Fibroblast of the aortic adventitia (primary cell): ENCODE measurements around the gene DIPK1A. TPM values are rescaled to one million over a fixed set of nuclear protein-coding genes. Genes with fewer than 3 reads are reported as not detected.

Experiments used
- DNase-seq: peaks from one replicate; pipeline ENCODE4 v3.0.0-alpha.2; 2010; ENCODE audit warnings: low read depth
- H3K4me3 ChIP-seq: 2 replicates; pipeline ENCODE4 v1.5.1; 2011; ENCODE audit warnings: low read depth, mild to moderate bottlenecking, control low read depth, low read length, moderate library complexity
- total RNA-seq: library from RNA; depleted of rRNA; stranded (reverse); fragments of >200 nt; gene quantifications from 2 replicates; pipeline ENCODE4 v1.2.3, GENCODE V29; 2012; ENCODE audit warnings: low replicate concordance
- TF ChIP-seq, protein P1 (sequence below): IDR thresholded peaks from 2 replicates; pipeline ENCODE4 v1.5.1; 2011; ENCODE audit warnings: mild to moderate bottlenecking, low read length, control low read depth, inconsistent platforms; ENCODE audit not compliant: insufficient read depth

Gene DIPK1A
- total RNA-seq, 1 donor: 17.1 TPM

DNA sequence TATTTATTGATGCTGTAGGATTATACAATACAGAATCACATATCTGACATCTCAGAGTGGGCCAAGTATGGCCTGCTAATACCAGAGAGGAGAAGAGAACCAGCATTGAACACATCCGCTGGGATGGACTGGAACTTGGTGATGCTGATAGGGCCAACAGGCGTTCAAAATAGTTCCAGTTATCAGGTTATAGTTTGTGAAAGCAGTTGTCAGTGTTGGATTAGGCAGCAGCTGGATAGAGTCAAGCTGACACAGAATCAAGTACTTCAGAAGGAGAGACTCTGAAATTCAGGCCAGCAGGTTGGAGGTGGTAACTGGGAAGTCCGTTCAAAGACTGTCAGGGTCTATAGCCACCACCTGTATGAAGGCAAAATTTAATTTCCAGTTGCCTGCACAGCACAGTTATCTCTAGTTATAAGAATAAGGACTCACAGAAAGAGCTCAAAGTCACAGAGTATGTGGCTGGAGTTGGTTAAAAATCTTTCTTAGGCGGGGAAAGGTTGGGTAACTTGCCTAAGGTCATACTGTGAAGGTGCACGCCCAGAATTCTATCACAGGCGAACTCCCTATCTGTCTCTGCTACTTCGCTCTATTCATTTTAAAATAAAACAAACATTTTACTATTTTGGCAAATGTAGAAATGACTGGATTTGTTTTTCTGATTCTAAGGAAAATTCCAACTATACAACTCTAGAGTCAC, 9.9 kb upstream of the DIPK1A start:
- no peak for DNase-seq
- no peak overlapping the region for H3K4me3 ChIP-seq
- TF ChIP-seq, protein P1, sequence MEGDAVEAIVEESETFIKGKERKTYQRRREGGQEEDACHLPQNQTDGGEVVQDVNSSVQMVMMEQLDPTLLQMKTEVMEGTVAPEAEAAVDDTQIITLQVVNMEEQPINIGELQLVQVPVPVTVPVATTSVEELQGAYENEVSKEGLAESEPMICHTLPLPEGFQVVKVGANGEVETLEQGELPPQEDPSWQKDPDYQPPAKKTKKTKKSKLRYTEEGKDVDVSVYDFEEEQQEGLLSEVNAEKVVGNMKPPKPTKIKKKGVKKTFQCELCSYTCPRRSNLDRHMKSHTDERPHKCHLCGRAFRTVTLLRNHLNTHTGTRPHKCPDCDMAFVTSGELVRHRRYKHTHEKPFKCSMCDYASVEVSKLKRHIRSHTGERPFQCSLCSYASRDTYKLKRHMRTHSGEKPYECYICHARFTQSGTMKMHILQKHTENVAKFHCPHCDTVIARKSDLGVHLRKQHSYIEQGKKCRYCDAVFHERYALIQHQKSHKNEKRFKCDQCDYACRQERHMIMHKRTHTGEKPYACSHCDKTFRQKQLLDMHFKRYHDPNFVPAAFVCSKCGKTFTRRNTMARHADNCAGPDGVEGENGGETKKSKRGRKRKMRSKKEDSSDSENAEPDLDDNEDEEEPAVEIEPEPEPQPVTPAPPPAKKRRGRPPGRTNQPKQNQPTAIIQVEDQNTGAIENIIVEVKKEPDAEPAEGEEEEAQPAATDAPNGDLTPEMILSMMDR: no peak

DNA sequence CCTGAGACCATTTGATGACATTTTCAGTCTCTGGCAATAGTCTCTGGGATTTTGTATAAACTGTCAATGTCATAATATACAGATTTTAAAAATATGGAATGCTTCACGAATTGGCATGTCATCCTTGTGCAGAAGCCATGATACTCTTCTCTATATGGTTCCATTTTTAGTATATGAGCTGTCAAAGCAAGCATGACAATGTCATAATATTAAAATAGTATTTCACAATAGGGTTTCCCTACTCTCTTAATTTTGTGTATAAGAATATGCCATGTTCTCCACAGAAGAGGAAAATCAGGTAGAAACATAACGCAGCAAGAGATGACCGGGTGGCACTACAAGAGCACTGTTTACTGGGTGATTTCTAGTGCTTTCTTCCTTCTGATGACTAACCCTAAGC, 8.3 kb upstream of the DIPK1A start:
- TF ChIP-seq, protein P1: no peak
- H3K4me3 ChIP-seq: no peak overlapping the region
- no peak for DNase-seq

DNA sequence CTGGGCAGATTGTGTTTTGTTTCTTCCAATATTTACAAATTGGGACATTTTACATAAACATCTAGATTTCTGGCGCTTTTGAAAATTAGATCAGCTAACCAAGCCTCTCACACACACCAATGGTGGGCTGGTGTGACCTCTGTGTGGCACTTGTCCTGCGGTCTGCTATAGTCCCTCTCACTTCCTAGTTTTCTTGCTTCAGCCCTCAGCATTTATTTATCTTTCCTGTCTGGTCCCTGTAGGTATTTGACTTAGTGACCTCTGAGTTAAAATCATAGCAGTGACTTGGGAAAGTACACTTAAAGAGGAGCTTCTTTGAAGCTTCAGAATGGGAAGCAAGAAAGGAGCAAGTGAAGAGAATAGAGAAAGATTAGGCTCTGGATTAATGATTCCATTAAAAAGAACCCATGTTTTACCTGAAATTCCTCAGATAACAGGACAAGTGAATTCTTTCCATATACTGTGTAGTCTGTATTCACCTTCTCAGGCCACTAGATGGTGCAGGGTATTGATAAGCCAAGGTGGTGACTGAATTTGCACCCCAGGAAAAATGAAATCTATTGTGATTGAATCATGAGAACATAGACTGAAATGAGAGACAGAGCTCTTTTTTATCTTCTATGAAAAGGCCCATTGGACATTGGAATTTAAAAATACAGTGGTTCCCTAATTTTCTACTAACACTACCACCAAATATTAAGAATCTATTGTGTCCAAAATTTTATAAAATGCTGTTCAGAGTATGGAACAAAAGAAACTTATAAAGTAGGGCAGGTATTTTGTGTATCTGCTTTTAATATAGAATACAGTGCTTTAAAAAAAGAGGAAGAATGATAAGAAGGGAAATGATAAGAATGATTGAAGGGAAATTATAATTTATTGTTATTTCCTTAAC, 7.1 kb upstream of the DIPK1A start:
- H3K4me3 ChIP-seq: no peak overlapping the region
- DNase-seq: no peak
- TF ChIP-seq, protein P1: peak; percentile 59

DNA sequence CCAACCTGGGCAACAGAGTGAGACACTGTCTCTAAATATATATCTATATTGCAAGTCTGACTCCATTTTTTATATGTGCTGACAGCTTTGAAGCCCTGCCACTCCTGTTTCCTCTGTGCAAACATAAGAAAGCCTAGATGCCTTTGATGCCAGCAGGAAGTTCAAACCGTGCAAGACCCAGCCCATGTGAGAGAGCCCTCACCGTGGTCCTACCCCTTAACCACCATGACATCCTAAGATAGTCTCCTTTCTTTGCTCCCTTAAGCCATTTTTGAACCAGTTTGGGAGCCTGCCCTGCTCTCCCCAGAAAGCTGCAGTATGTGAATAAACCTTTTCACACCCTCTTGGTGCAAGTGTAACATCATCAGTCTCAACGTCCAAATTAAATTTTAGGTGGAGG, 3.7 kb upstream of the DIPK1A start:
- no peak for DNase-seq
- TF ChIP-seq, protein P1: no peak
- H3K4me3 ChIP-seq: no peak overlapping the region

DNA sequence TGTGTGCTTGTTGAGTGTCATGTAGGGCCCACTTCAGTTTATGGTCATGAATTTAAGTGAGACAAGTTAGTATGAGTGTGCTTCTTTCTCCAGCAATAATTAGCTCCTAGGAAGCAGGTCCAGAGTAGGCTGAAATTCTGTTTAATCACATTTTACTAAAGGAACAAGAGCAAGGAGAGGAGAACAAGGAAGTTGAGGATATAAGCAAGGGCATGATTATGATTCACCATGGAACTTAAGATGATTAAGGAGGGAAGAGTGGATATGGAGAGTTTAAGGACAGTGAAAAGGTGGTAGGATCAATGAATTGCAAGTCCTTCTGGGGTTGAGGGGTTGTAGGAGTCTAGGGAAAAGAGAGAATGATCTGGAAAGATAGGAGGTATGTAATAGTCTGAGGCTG, 3.1 kb upstream of the DIPK1A start:
- TF ChIP-seq, protein P1: no peak
- DNase-seq: no peak
- no peak overlapping the region for H3K4me3 ChIP-seq

DNA sequence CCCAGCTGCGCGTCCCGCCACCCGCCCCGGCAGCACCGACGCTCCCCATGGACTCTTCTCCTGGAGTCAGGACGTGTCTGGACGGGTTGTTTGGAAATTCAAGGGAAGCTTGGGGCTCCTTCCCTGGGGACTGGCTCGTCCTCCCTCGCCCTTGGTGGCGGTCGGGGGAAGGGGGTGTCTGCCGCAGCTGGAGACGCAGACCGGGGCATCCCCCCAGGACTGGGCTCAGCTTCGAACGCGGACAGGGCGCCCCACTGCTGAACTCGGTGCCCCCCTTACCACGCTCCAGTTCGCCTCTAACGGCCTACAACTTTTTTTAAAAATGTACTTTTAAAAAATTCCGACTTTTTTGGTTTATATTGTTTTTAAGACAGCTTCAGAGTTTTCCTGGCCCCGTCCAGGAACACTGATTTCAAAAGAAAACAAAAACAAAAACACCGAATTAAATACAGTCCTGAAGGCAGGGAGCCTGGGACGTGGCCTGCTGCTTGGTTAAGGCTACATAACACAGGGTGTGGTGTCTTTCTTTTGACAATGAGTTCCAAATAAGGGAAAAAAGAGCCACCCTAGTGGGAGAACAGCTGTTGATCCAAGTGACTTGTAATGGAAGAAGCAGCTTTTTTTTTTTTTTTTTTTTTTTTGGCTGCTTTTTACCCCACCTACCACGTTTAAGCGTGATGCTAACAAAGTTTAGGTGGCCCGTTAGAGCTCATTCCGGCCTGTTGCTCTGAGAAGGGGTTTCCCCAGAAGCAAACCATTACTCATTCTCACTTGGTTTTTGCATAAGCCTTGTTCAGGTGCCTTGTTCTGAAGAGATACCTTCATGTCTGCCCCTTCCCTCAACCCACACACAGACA, 862 bp upstream of the DIPK1A start:
- H3K4me3 ChIP-seq: peak overlapping the region; percentile 80
- TF ChIP-seq, protein P1: no peak
- DNase-seq: peak; percentile 79
